Fibroblast of lung (primary cell): ENCODE measurements around the gene SAPCD2.

ENCODE experiments used
- EZH2 ChIP-seq: IDR thresholded peaks from 2 replicates; pipeline ENCODE4 v1.5.1; 2012; ENCODE audit warnings: low read length, control low read depth, mild to moderate bottlenecking; ENCODE audit errors: missing control alignments
- TF ChIP-seq, protein P1 (sequence below), 2 donors: IDR thresholded peaks in 1 of 2; conservative IDR thresholded peaks in 1 of 2; 1 replicate in 1 of 2; 2 replicates in 1 of 2; pipeline ENCODE4 v1.5.1; 2011 to 2012; ENCODE audit warnings: low read length in 2 of 2, control low read depth in 1 of 2, inconsistent platforms in 1 of 2, low read depth in 1 of 2, mild to moderate bottlenecking in 1 of 2

DNA sequence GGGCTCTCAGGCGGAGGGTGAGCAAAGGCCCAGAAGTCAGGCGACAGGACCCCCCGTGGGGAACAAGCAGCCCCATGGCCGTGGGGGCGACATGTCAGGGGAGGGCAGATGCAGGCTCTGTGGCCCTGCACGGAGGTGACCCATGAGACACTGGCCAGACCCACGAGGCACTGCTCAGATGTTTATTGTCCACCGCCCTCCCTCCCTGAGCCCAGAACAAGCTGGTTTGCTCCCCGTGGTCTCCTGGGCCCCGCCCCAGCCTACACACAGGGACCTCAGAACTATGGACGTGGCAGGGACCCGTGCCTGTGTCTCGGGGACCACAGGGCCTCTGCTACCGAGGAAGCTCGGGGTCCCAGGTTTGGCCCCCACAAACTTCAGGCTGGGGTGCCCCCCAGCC, 40.4 kb downstream of the SAPCD2 start:
- TF ChIP-seq, protein P1, sequence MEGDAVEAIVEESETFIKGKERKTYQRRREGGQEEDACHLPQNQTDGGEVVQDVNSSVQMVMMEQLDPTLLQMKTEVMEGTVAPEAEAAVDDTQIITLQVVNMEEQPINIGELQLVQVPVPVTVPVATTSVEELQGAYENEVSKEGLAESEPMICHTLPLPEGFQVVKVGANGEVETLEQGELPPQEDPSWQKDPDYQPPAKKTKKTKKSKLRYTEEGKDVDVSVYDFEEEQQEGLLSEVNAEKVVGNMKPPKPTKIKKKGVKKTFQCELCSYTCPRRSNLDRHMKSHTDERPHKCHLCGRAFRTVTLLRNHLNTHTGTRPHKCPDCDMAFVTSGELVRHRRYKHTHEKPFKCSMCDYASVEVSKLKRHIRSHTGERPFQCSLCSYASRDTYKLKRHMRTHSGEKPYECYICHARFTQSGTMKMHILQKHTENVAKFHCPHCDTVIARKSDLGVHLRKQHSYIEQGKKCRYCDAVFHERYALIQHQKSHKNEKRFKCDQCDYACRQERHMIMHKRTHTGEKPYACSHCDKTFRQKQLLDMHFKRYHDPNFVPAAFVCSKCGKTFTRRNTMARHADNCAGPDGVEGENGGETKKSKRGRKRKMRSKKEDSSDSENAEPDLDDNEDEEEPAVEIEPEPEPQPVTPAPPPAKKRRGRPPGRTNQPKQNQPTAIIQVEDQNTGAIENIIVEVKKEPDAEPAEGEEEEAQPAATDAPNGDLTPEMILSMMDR (conservative IDR thresholded peaks at IDR 0.05 in 1 of 2, IDR thresholded peaks at IDR 0.05 in 1 of 2; ENCODE audit: low read depth in 1 of 2, low read length in 2 of 2): no peak
- no peak for TF ChIP-seq EZH2
